SK-N-SH treated with all-trans-retinoic acid at 6 μM for 48 hours (cell line): ENCODE results near the gene KRTAP5-8.

Source experiments
- ATAC-seq: fragments of 200-7000 bp; cut with Tn5 transposase; 3 replicates; pipeline ENCODE4 v1.9.1; 2020; ENCODE audit warnings: mild to moderate bottlenecking, moderate library complexity
- BACH2 ChIP-seq: fragments of 250-450 bp; sonication (Bioruptor Pico); IDR thresholded peaks from 2 replicates; pipeline ENCODE4 v1.9.0; 2021; ENCODE audit warnings: mild to moderate bottlenecking, borderline replicate concordance
- CSDC2 ChIP-seq: fragments of 250-450 bp; sonication (Bioruptor Pico); IDR thresholded peaks from 2 replicates; pipeline ENCODE4 v1.5.0; 2020; ENCODE audit warnings: mild to moderate bottlenecking, moderate library complexity
- ESRRG ChIP-seq: fragments of 250-450 bp; sonication (Bioruptor Pico); IDR thresholded peaks from 2 replicates; pipeline ENCODE4 v1.6.1; 2021; ENCODE audit warnings: mild to moderate bottlenecking
- GLIS3 ChIP-seq: fragments of 250-450 bp; sonication (Bioruptor Pico); IDR thresholded peaks from 2 replicates; pipeline ENCODE4 v1.5.0; 2020; ENCODE audit warnings: mild to moderate bottlenecking, moderate library complexity
- ISL1 ChIP-seq: fragments of 250-450 bp; sonication (Bioruptor Pico); IDR thresholded peaks from 2 replicates; pipeline ENCODE4 v2.1.2; 2022; ENCODE audit warnings: mild to moderate bottlenecking, moderate library complexity
- OSR1 ChIP-seq: fragments of 250-450 bp; sonication (Bioruptor Pico); IDR thresholded peaks from 2 replicates; pipeline ENCODE4 v1.8.0; 2022; ENCODE audit warnings: moderate library complexity, mild to moderate bottlenecking, inconsistent platforms
- POU6F1 ChIP-seq: fragments of 250-450 bp; sonication (Bioruptor Pico); IDR thresholded peaks from 2 replicates; pipeline ENCODE4 v1.8.0; 2021; ENCODE audit warnings: low read depth, mild to moderate bottlenecking, moderate library complexity, borderline replicate concordance
- PPARA ChIP-seq: fragments of 250-450 bp; sonication (Bioruptor Pico); IDR thresholded peaks from 2 replicates; pipeline ENCODE4 v1.5.0; 2020; ENCODE audit warnings: mild to moderate bottlenecking, borderline replicate concordance
- RARB ChIP-seq: fragments of 250-450 bp; sonication (Bioruptor Pico); IDR thresholded peaks from 2 replicates; pipeline ENCODE4 v1.8.0; 2021; ENCODE audit warnings: mild to moderate bottlenecking, moderate library complexity
- SNAI2 ChIP-seq: fragments of 250-450 bp; sonication (Bioruptor Pico); IDR thresholded peaks from 2 replicates; pipeline ENCODE4 v1.5.0; 2020; ENCODE audit warnings: mild to moderate bottlenecking, moderate library complexity
- TCF4 ChIP-seq: fragments of 250-450 bp; sonication (Bioruptor Pico); IDR thresholded peaks from 2 replicates; pipeline ENCODE4 v1.8.0; 2021; ENCODE audit warnings: mild to moderate bottlenecking, moderate library complexity, borderline replicate concordance
- TOX ChIP-seq: fragments of 250-450 bp; sonication (Bioruptor Pico); IDR thresholded peaks from 2 replicates; pipeline ENCODE4 v1.8.0; 2021; ENCODE audit warnings: mild to moderate bottlenecking, moderate library complexity, borderline replicate concordance
- TSHZ2 ChIP-seq: fragments of 250-450 bp; sonication (Bioruptor Pico); IDR thresholded peaks from 2 replicates; pipeline ENCODE4 v1.5.0; 2020; ENCODE audit warnings: mild to moderate bottlenecking, moderate library complexity
- ZC3H10 ChIP-seq: fragments of 250-450 bp; sonication (Bioruptor Pico); IDR thresholded peaks from 2 replicates; pipeline ENCODE4 v1.5.1; 2021; ENCODE audit warnings: mild to moderate bottlenecking, moderate library complexity
- ZNF565 ChIP-seq: fragments of 450-650 bp; formaldehyde crosslinking; conservative IDR thresholded peaks from 2 replicates; pipeline ENCODE4 v1.5.0; 2020; ENCODE audit warnings: low read depth, mild to moderate bottlenecking, moderate library complexity
- ZNF70 ChIP-seq: fragments of 450-650 bp; formaldehyde crosslinking; IDR thresholded peaks from 2 replicates; pipeline ENCODE4 v1.5.0; 2020; ENCODE audit warnings: mild to moderate bottlenecking, moderate library complexity
- ZNF8 ChIP-seq: fragments of 450-650 bp; formaldehyde crosslinking; IDR thresholded peaks from 2 replicates; pipeline ENCODE4 v1.5.0; 2020; ENCODE audit warnings: mild to moderate bottlenecking, moderate library complexity
- TF ChIP-seq, protein P1 (sequence below): fragments of 250-450 bp; sonication (Bioruptor Pico); IDR thresholded peaks from 2 replicates; pipeline ENCODE4 v1.8.0; 2020; ENCODE audit warnings: mild to moderate bottlenecking, moderate library complexity, borderline replicate concordance
- TF ChIP-seq, protein P2 (sequence below): fragments of 250-450 bp; sonication (Bioruptor Pico); IDR thresholded peaks from 2 replicates; pipeline ENCODE4 v1.5.1; 2021; ENCODE audit warnings: mild to moderate bottlenecking, moderate library complexity
- TF ChIP-seq, protein P3 (sequence below): fragments of 250-450 bp; sonication (Bioruptor Pico); IDR thresholded peaks from 2 replicates; pipeline ENCODE4 v1.5.1; 2020; ENCODE audit warnings: low read depth, mild to moderate bottlenecking, moderate library complexity

The KRTAP5-8 gene

GRCh38 chr11:71535825-71536224, 2.0 kb upstream of the KRTAP5-8 start:
- TF ChIP-seq CSDC2 (CRISPR knock-in tag) (no peak), ISL1 (CRISPR knock-in tag) (no peak), TSHZ2 (CRISPR knock-in tag) (no peak), OSR1 (CRISPR knock-in tag) (no peak), ESRRG (no peak), RARB (CRISPR knock-in tag) (no peak), SNAI2 (CRISPR knock-in tag) (no peak), ZNF565 (CRISPR knock-in tag) (no peak)
- TF ChIP-seq, protein P1, sequence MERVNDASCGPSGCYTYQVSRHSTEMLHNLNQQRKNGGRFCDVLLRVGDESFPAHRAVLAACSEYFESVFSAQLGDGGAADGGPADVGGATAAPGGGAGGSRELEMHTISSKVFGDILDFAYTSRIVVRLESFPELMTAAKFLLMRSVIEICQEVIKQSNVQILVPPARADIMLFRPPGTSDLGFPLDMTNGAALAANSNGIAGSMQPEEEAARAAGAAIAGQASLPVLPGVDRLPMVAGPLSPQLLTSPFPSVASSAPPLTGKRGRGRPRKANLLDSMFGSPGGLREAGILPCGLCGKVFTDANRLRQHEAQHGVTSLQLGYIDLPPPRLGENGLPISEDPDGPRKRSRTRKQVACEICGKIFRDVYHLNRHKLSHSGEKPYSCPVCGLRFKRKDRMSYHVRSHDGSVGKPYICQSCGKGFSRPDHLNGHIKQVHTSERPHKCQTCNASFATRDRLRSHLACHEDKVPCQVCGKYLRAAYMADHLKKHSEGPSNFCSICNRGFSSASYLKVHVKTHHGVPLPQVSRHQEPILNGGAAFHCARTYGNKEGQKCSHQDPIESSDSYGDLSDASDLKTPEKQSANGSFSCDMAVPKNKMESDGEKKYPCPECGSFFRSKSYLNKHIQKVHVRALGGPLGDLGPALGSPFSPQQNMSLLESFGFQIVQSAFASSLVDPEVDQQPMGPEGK (CRISPR knock-in tag), result no peak
- no peak for ATAC-seq

DNA sequence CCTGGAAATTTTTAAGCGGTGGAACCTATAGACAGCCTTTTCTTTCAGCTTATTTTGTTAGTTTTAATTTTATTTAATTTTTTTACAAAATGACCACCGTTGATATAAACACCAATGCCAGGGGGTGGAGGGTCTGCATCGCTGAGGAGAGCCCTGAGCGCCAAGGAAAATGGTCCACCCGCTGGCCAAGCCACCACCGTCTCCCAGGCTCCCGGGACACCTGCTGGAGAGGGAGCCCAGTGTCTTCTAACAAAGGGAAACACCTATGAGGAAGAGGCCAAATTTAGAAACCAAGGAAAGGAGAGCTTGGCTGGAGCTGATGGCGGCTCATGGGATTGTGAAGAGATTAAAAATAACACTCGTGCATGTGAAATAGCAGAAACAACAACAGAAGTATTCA, 288 bp upstream of the KRTAP5-8 start:
- no peak for ATAC-seq
- TF ChIP-seq, protein P2, sequence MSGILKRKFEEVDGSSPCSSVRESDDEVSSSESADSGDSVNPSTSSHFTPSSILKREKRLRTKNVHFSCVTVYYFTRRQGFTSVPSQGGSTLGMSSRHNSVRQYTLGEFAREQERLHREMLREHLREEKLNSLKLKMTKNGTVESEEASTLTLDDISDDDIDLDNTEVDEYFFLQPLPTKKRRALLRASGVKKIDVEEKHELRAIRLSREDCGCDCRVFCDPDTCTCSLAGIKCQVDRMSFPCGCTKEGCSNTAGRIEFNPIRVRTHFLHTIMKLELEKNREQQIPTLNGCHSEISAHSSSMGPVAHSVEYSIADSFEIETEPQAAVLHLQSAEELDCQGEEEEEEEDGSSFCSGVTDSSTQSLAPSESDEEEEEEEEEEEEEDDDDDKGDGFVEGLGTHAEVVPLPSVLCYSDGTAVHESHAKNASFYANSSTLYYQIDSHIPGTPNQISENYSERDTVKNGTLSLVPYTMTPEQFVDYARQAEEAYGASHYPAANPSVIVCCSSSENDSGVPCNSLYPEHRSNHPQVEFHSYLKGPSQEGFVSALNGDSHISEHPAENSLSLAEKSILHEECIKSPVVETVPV (CRISPR knock-in tag), result no peak
- no peak for TF ChIP-seq GLIS3 (CRISPR knock-in tag)
- no peak for TF ChIP-seq ZC3H10 (CRISPR knock-in tag)

GRCh38 chr11:71538666-71538990, 803 bp downstream of the KRTAP5-8 start:
- ATAC-seq, result no peak
- TF ChIP-seq OSR1 (CRISPR knock-in tag), result no peak
- TF ChIP-seq ISL1 (CRISPR knock-in tag), result no peak
- no peak for TF ChIP-seq BACH2 (CRISPR knock-in tag)
- no peak for TF ChIP-seq PPARA (CRISPR knock-in tag)
- no peak for TF ChIP-seq CSDC2 (CRISPR knock-in tag)
- TF ChIP-seq, protein P1 (CRISPR knock-in tag), result no peak
- no peak for TF ChIP-seq SNAI2 (CRISPR knock-in tag)
- TF ChIP-seq, protein P2 (CRISPR knock-in tag), result no peak
- no peak for TF ChIP-seq TCF4 (CRISPR knock-in tag)
- no peak for TF ChIP-seq TOX (CRISPR knock-in tag)
- TF ChIP-seq RARB (CRISPR knock-in tag), result no peak
- no peak for TF ChIP-seq ESRRG
- TF ChIP-seq POU6F1 (CRISPR knock-in tag), result no peak
- TF ChIP-seq ZNF8, result no peak
- no peak for TF ChIP-seq ZC3H10 (CRISPR knock-in tag)
- TF ChIP-seq, protein P3, sequence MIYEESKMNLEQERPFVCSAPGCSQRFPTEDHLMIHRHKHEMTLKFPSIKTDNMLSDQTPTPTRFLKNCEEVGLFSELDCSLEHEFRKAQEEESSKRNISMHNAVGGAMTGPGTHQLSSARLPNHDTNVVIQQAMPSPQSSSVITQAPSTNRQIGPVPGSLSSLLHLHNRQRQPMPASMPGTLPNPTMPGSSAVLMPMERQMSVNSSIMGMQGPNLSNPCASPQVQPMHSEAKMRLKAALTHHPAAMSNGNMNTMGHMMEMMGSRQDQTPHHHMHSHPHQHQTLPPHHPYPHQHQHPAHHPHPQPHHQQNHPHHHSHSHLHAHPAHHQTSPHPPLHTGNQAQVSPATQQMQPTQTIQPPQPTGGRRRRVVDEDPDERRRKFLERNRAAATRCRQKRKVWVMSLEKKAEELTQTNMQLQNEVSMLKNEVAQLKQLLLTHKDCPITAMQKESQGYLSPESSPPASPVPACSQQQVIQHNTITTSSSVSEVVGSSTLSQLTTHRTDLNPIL, result no peak
- TF ChIP-seq ZNF70 (CRISPR knock-in tag), result no peak
